Smooth muscle cell (in vitro differentiated cells): ENCODE results near the gene E2F7. TPM values are rescaled to one million over a fixed set of nuclear protein-coding genes. Genes with fewer than 3 reads are reported as not detected.

Experiments used
- DNase-seq: peaks from one replicate; lab custom pipeline; 2025; ENCODE audit not compliant: unreplicated experiment; lab: John Stamatoyannopoulos, UW
- H2AFZ ChIP-seq: fragments of 200-600 bp; sonication (generic); 2 replicates; pipeline ENCODE4 v1.6.0; 2016; ENCODE audit warnings: antibody characterized with exemption, low read depth, mild to moderate bottlenecking
- H3F3A ChIP-seq: fragments of 200-600 bp; sonication (generic); 2 replicates; pipeline ENCODE4 v1.6.0; 2017; ENCODE audit warnings: antibody characterized with exemption, low read depth
- H3K27ac ChIP-seq: fragments of 200-600 bp; sonication (generic); 2 replicates; pipeline ENCODE4 v1.5.1; 2016; ENCODE audit warnings: low read depth, mild to moderate bottlenecking
- H3K27me3 ChIP-seq: fragments of 200-600 bp; sonication (generic); 2 replicates; pipeline ENCODE4 v1.6.1; 2016; ENCODE audit warnings: low read depth, mild to moderate bottlenecking
- H3K36me3 ChIP-seq: fragments of 200-600 bp; sonication (generic); 2 replicates; pipeline ENCODE4 v1.5.1; 2016; ENCODE audit warnings: low read depth
- H3K4me1 ChIP-seq: fragments of 200-600 bp; sonication (generic); 2 replicates; pipeline ENCODE4 v1.5.1; 2016; ENCODE audit warnings: low read depth
- H3K4me2 ChIP-seq: fragments of 200-600 bp; sonication (generic); 2 replicates; pipeline ENCODE4 v1.6.0; 2016; ENCODE audit warnings: mild to moderate bottlenecking
- H3K4me3 ChIP-seq: fragments of 200-600 bp; sonication (generic); 2 replicates; pipeline ENCODE4 v1.5.1; 2016; ENCODE audit warnings: mild to moderate bottlenecking
- H3K79me2 ChIP-seq: fragments of 200-600 bp; sonication (generic); 2 replicates; pipeline ENCODE4 v1.6.0; 2016; ENCODE audit warnings: low read depth, mild to moderate bottlenecking
- H3K9ac ChIP-seq: fragments of 200-600 bp; sonication (generic); 2 replicates; pipeline ENCODE4 v1.6.0; 2016; ENCODE audit warnings: low read depth
- H3K9me3 ChIP-seq: fragments of 200-600 bp; sonication (generic); replicated peaks from 2 replicates; pipeline ENCODE4 v1.5.1; 2016; ENCODE audit warnings: low read depth
- H4K20me1 ChIP-seq: fragments of 200-600 bp; sonication (generic); 2 replicates; pipeline ENCODE4 v1.6.0; 2016; ENCODE audit warnings: low read depth
- CTCF ChIP-seq: fragments of 200-600 bp; sonication (generic); IDR thresholded peaks from 2 replicates; pipeline ENCODE4 v1.5.1; 2017; ENCODE audit warnings: borderline replicate concordance, mild to moderate bottlenecking, antibody characterized with exemption; ENCODE audit not compliant: insufficient read depth, poor library complexity, severe bottlenecking
- WGBS: methylation state at CpG from one replicate; pipeline ENCODE4 v1.1.7; 2016; ENCODE audit warnings: low lambda C conversion rate; 5-methylcytosine and 5-hydroxymethylcytosine counted together
- polyA plus RNA-seq: library from polyadenylated mRNA; unstranded; fragments of >200 nt; fragmentation: Nextera tagmentation; extraction: Ambion mirVana; gene quantifications from 2 replicates; pipeline ENCODE4 v1.2.1, GENCODE V29; 2016
- total RNA-seq: library from RNA; depleted of rRNA; stranded (reverse); fragments of >200 nt; gene quantifications from 2 replicates; pipeline ENCODE4 v1.2.3, GENCODE V29; 2014

Gene E2F7
- total and polyA plus RNA-seq, 2 experiments from 2014 or later, result 5.1 to 16.0 TPM

GRCh38 chr12:77049767-77050353 lies 15.5 kb downstream of the E2F7 start:
- Histone ChIP-seq H3K4me3 (no peak overlapping the region), H3F3A (no peaks in the 10 kb centered on the region), H4K20me1 (no peaks in the 10 kb centered on the region), H3K4me1 (no peaks in the 10 kb centered on the region), H3K4me2 (no peak overlapping the region), H3K9ac (no peak overlapping the region), H3K36me3 (no peaks in the 10 kb centered on the region), H3K27ac (no peak overlapping the region), H3K27me3 (no peaks in the 10 kb centered on the region), H3K9me3 (no peaks in the 10 kb centered on the region), H2AFZ (no peak overlapping the region), H3K79me2 (no peaks in the 10 kb centered on the region)
- no peak for DNase-seq
- 53% methylated on average over 4 of the region's 4 CpGs for WGBS
- TF ChIP-seq CTCF, result peak; percentile 67

- H3K4me3 ChIP-seq, result no peak overlapping the region
- H3F3A ChIP-seq, result no peaks in the 10 kb centered on the region
- no peak for DNase-seq
- no peak overlapping the region for H3K4me2 ChIP-seq
- no peaks in the 10 kb centered on the region for H3K9me3 ChIP-seq
- H3K36me3 ChIP-seq, result no peaks in the 10 kb centered on the region
- H3K27ac ChIP-seq, result no peak overlapping the region
- 59% methylated on average over 6 of the region's 6 CpGs for WGBS
- no peaks in the 10 kb centered on the region for H4K20me1 ChIP-seq
- H3K27me3 ChIP-seq, result no peaks in the 10 kb centered on the region
- no peak for TF ChIP-seq CTCF
- no peak overlapping the region for H2AFZ ChIP-seq
- H3K79me2 ChIP-seq, result no peaks in the 10 kb centered on the region
- no peak overlapping the region for H3K9ac ChIP-seq
- H3K4me1 ChIP-seq, result no peaks in the 10 kb centered on the region
Observed at GRCh38 chr12:77047341-77048109, 17.8 kb downstream of the E2F7 start.

GRCh38 chr12:77046468-77046867 lies 18.9 kb downstream of the E2F7 start:
- H3K36me3 ChIP-seq, result no peaks in the 10 kb centered on the region
- no peak overlapping the region for H3K27ac ChIP-seq
- H3K4me3 ChIP-seq, result no peak overlapping the region
- WGBS, result 98% methylated on average over 5 of the region's 5 CpGs
- no peaks in the 10 kb centered on the region for H4K20me1 ChIP-seq
- no peak for TF ChIP-seq CTCF
- H3K9me3 ChIP-seq, result no peaks in the 10 kb centered on the region
- H3F3A ChIP-seq, result no peaks in the 10 kb centered on the region
- H3K9ac ChIP-seq, result no peak overlapping the region
- H2AFZ ChIP-seq, result no peak overlapping the region
- H3K4me1 ChIP-seq, result no peaks in the 10 kb centered on the region
- H3K27me3 ChIP-seq, result no peaks in the 10 kb centered on the region
- no peak for DNase-seq
- H3K4me2 ChIP-seq, result no peak overlapping the region
- no peaks in the 10 kb centered on the region for H3K79me2 ChIP-seq
